ENCODE results near the gene ERG28. TPM values are rescaled to one million over a fixed set of nuclear protein-coding genes. Genes with fewer than 3 reads are reported as not detected.

ERG28 gene
- total RNA-seq, result 36.1 TPM
- long read RNA-seq, transcript ERG28-201 (5 exons, 2,633 nt), result major isoform, 101 of 111 reads
- long read RNA-seq, partial matches to known transcripts, result 6 of 111 reads
- long read RNA-seq, other reads (novel, unspliced or antisense), result 4 of 111 reads

- H3K27ac ChIP-seq, result peak within 1 kb of the TSS; percentile 92
- H3K9me3 ChIP-seq, result no peaks in the 10 kb centered on the region
- DNase-seq, result peak; percentile 98
- intact Hi-C loops (cut with DNase I), result no loop called here
- peaks cover 15% of the 10 kb centered on the region for H3K4me1 ChIP-seq
- H3K36me3 ChIP-seq, result peaks cover 13% of the 10 kb centered on the region
- TF ChIP-seq CTCF (IDR thresholded peaks at IDR 0.05), result no peak
- H3K4me3 ChIP-seq, result peak within 1 kb of the TSS; percentile 98
- H3K27me3 ChIP-seq, result no peaks in the 10 kb centered on the region
- ATAC-seq, result peak; percentile 97
Measured at GRCh38 chr14:75660630-75661498, at the start of gene ERG28, which contains the start of gene TTLL5. ERG28 (minus strand) TSS chr14:75660876; CDS start chr14:75657502, 3,374 bp downstream. TTLL5 (plus strand) TSS chr14:75661246; CDS start chr14:75663150, 1,904 bp downstream.

GRCh38 chr14:75709207-75709812 is 48.6 kb upstream of the ERG28 start:
- peak; percentile 78 for TF ChIP-seq CTCF (IDR thresholded peaks at IDR 0.05)
- H3K4me1 ChIP-seq, result peaks cover 9% of the 10 kb centered on the region
- ATAC-seq (peak; percentile 80), DNase-seq (peak; percentile 66)
- no peaks in the 10 kb centered on the region for H3K9me3 ChIP-seq
- no peaks in the 10 kb centered on the region for H3K27me3 ChIP-seq
- intact Hi-C loops (cut with DNase I), result loop anchor here (10.0 kb wide), 1 partner anchor 645 kb away; no protein-coding TSS in a partner anchor
- H3K36me3 ChIP-seq, result peaks cover 8% of the 10 kb centered on the region
- no peak overlapping the region for H3K27ac ChIP-seq
- no peak overlapping the region for H3K4me3 ChIP-seq

- no peak for ATAC-seq
- intact Hi-C loops (cut with DNase I), result loop anchor here (10.0 kb wide), 1 partner anchor 650 kb away; no protein-coding TSS in a partner anchor
- TF ChIP-seq CTCF (IDR thresholded peaks at IDR 0.05), result no peak
- H3K4me3 ChIP-seq, result no peak overlapping the region
- no peak overlapping the region for H3K27ac ChIP-seq
- no peaks in the 10 kb centered on the region for H3K9me3 ChIP-seq
- no peaks in the 10 kb centered on the region for H3K27me3 ChIP-seq
- no peak for DNase-seq
- peaks cover 8% of the 10 kb centered on the region for H3K36me3 ChIP-seq
- H3K4me1 ChIP-seq, result no peaks in the 10 kb centered on the region
Measured at GRCh38 chr14:75705014-75705413, 44.3 kb upstream of the ERG28 start.

GRCh38 chr14:75703467-75703866 is 42.8 kb upstream of the ERG28 start:
- Histone ChIP-seq H3K4me3 (no peak overlapping the region), H3K27ac (no peak overlapping the region), H3K9me3 (no peaks in the 10 kb centered on the region), H3K27me3 (no peaks in the 10 kb centered on the region), H3K4me1 (no peaks in the 10 kb centered on the region), H3K36me3 (peaks cover 14% of the 10 kb centered on the region)
- intact Hi-C loops (cut with DNase I), result loop anchor here (10.0 kb wide), 1 partner anchor 651 kb away; no protein-coding TSS in a partner anchor
- ATAC-seq (no peak), DNase-seq (no peak)
- no peak for TF ChIP-seq CTCF (IDR thresholded peaks at IDR 0.05)

GRCh38 chr14:75702616-75703261 is 42.1 kb upstream of the ERG28 start:
- TF ChIP-seq CTCF (IDR thresholded peaks at IDR 0.05), result no peak
- Histone ChIP-seq H3K27ac (no peak overlapping the region), H3K4me1 (no peaks in the 10 kb centered on the region), H3K27me3 (no peaks in the 10 kb centered on the region), H3K9me3 (no peaks in the 10 kb centered on the region), H3K36me3 (peaks cover 13% of the 10 kb centered on the region), H3K4me3 (no peak overlapping the region)
- ATAC-seq (no peak), DNase-seq (no peak)
- intact Hi-C loops (cut with DNase I), result loop anchor here (10.0 kb wide), 1 partner anchor 652 kb away; no protein-coding TSS in a partner anchor

Measured in upper lobe of right lung (tissue), 1 donor.